DOHH2 (cell line): ENCODE measurements around the gene LNX1.

Experiments used
- H3F3A ChIP-seq: fragments of 200-600 bp; sonication (generic), shearing (Covaris generic); 2 replicates; pipeline ENCODE4 v1.6.0; 2016; ENCODE audit warnings: antibody characterized with exemption, mild to moderate bottlenecking; ENCODE audit not compliant: control insufficient read depth, insufficient read depth
- H3K27ac ChIP-seq: fragments of 200-600 bp; sonication (generic); 2 replicates; pipeline ENCODE4 v1.5.1; 2014; ENCODE audit warnings: low read depth, mild to moderate bottlenecking, low read length, moderate library complexity
- H3K27me3 ChIP-seq: fragments of 200-600 bp; sonication (generic); 2 replicates; pipeline ENCODE4 v1.6.1; 2014; ENCODE audit warnings: mild to moderate bottlenecking, low read length, mixed read lengths; ENCODE audit not compliant: control insufficient read depth
- H3K36me3 ChIP-seq: fragments of 200-600 bp; sonication (generic); 2 replicates; pipeline ENCODE4 v1.6.1; 2014; ENCODE audit warnings: mild to moderate bottlenecking, low read length, moderate library complexity, mixed read lengths; ENCODE audit not compliant: control insufficient read depth
- H3K4me1 ChIP-seq: fragments of 200-600 bp; sonication (generic); 2 replicates; pipeline ENCODE4 v1.6.1; 2014; ENCODE audit warnings: mild to moderate bottlenecking, low read length, mixed read lengths; ENCODE audit not compliant: control insufficient read depth
- H3K4me2 ChIP-seq: fragments of 200-600 bp; sonication (generic); 2 replicates; pipeline ENCODE4 v1.6.0; 2014; ENCODE audit warnings: mild to moderate bottlenecking, low read length, moderate library complexity
- H3K4me3 ChIP-seq: fragments of 200-600 bp; sonication (generic); 2 replicates; pipeline ENCODE4 v1.5.1; 2014; ENCODE audit warnings: mild to moderate bottlenecking, low read length, mixed read lengths
- H3K79me2 ChIP-seq: fragments of 200-600 bp; sonication (generic); 2 replicates; pipeline ENCODE4 v1.6.1; 2014; ENCODE audit warnings: mild to moderate bottlenecking, low read length, mixed read lengths; ENCODE audit not compliant: control insufficient read depth
- H3K9me2 ChIP-seq: fragments of 200-600 bp; sonication (generic); replicated peaks from 2 replicates; pipeline ENCODE4 v1.6.1; 2014; ENCODE audit warnings: mild to moderate bottlenecking, low read length, mixed read lengths; ENCODE audit not compliant: control insufficient read depth
- H3K9me3 ChIP-seq: fragments of 200-600 bp; sonication (generic); 2 replicates; pipeline ENCODE4 v1.6.1; 2014; ENCODE audit warnings: antibody characterized with exemption, low read length, mixed read lengths; ENCODE audit not compliant: control insufficient read depth, insufficient read depth
- H4K20me1 ChIP-seq: fragments of 200-600 bp; sonication (generic); 2 replicates; pipeline ENCODE4 v1.6.0; 2014; ENCODE audit warnings: low read depth, mild to moderate bottlenecking, antibody characterized with exemption, low read length, moderate library complexity; ENCODE audit not compliant: control insufficient read depth, insufficient read depth
- CTCF ChIP-seq: fragments of 200-600 bp; sonication (generic); IDR thresholded peaks from one replicate; pipeline ENCODE4 v1.5.1; 2014; ENCODE audit warnings: antibody characterized with exemption, mild to moderate bottlenecking, low read depth, low read length; ENCODE audit not compliant: poor library complexity, severe bottlenecking
- EZH2phosphoT487 ChIP-seq: fragments of 200-600 bp; sonication (generic); IDR thresholded peaks from 2 replicates; pipeline ENCODE4 v1.6.1; 2017; ENCODE audit warnings: borderline replicate concordance, mild to moderate bottlenecking, antibody characterized with exemption, low read length, moderate library complexity, mixed read lengths

LNX1 gene

DNA sequence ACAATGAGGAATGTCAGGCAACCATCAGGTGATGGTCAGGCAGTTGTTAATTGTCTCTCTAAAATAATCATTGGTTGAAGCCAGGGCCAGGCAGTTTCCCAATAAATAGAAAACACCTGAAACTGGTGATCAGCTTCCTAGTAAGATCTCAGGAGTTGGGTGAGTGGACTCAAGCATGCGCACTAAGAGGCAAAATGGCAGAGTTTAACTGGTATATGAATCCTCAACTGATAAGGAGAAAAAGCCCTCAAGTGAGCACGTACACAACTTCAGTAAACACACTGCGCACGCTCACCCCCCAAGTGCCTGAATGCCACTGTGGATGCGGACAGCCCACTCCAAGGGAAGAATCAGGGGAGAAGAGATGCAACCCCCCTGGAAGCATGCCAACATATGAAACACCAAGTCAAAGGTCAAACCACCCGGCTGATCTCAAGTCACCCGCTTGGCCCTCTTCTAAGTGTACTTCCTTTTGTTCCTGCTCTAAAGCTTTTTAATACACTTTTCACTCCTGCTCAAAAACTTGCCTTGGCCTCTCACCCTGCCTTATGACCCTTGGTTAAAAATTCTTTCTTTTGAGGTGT is 39.9 kb downstream of the LNX1 start:
- H4K20me1 ChIP-seq = no peaks in the 10 kb centered on the region
- H3K27ac ChIP-seq = no peak overlapping the region
- peaks cover 10% of the 10 kb centered on the region; the same call in 1 of the 2 replicates for H3K27me3 ChIP-seq
- no peaks in the 10 kb centered on the region for H3K9me3 ChIP-seq
- H3K9me2 ChIP-seq = no peaks in the 10 kb centered on the region
- no peaks in the 10 kb centered on the region for H3K4me1 ChIP-seq
- no peaks in the 10 kb centered on the region for H3K36me3 ChIP-seq
- H3K4me3 ChIP-seq = no peak overlapping the region
- no peak overlapping the region for H3K4me2 ChIP-seq
- no peak for TF ChIP-seq CTCF
- TF ChIP-seq EZH2phosphoT487 = no peak
- H3K79me2 ChIP-seq = no peaks in the 10 kb centered on the region
- no peaks in the 10 kb centered on the region for H3F3A ChIP-seq

- H3K9me2 ChIP-seq = no peaks in the 10 kb centered on the region
- H3K36me3 ChIP-seq = no peaks in the 10 kb centered on the region
- H3K4me2 ChIP-seq = no peak overlapping the region
- H3K9me3 ChIP-seq = no peaks in the 10 kb centered on the region
- no peaks in the 10 kb centered on the region for H3F3A ChIP-seq
- no peaks in the 10 kb centered on the region for H3K79me2 ChIP-seq
- no peak overlapping the region for H3K4me3 ChIP-seq
- peaks cover 10% of the 10 kb centered on the region; the same call in 1 of the 2 replicates for H3K27me3 ChIP-seq
- no peak overlapping the region for H3K27ac ChIP-seq
- no peaks in the 10 kb centered on the region for H3K4me1 ChIP-seq
- TF ChIP-seq CTCF = no peak
- no peak for TF ChIP-seq EZH2phosphoT487
- no peaks in the 10 kb centered on the region for H4K20me1 ChIP-seq
Measured at GRCh38 chr4:53548662-53549061, 42.6 kb downstream of the LNX1 start.

DNA sequence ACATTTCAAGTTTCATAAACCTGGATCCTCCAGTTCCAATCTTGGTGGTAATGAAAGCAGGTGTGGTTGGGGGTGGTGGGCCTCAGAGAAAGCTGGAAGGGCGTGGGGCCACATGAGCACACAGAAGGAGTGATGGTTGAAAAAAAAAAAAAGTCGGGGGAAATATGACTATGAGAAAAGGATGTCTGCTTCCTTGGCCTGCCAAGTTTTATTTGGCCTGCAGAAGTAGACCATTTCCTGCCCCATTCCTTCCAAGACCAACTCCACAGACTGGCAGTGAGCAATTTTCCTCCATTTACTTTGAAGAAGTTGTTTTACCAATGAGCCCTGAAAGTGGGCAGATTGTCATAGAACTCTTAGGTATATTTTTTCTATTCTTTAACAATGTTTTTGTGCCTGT is 43.3 kb downstream of the LNX1 start:
- no peaks in the 10 kb centered on the region for H3F3A ChIP-seq
- TF ChIP-seq CTCF = no peak
- no peak for TF ChIP-seq EZH2phosphoT487

More for the DNA sequence above, 43.3 kb downstream of the LNX1 start:
- no peaks in the 10 kb centered on the region for H4K20me1 ChIP-seq
- no peak overlapping the region for H3K4me3 ChIP-seq
- H3K4me2 ChIP-seq = no peak overlapping the region
- no peaks in the 10 kb centered on the region for H3K36me3 ChIP-seq
- H3K79me2 ChIP-seq = no peaks in the 10 kb centered on the region
- no peaks in the 10 kb centered on the region for H3K4me1 ChIP-seq
- no peak overlapping the region for H3K27ac ChIP-seq
- no peaks in the 10 kb centered on the region for H3K9me3 ChIP-seq
- H3K27me3 ChIP-seq = peaks cover 12% of the 10 kb centered on the region; the same call in 1 of the 2 replicates
- H3K9me2 ChIP-seq = no peaks in the 10 kb centered on the region
